Ammon's horn (tissue), 1 donor: ENCODE data around the gene HACE1.
"Not testable (repeated sequence)": the region's sequence is repeated elsewhere in the genome, so short reads cannot be mapped to it uniquely, and the experiment has no call there.

Experiments
- DNase-seq: peaks from one replicate; pipeline ENCODE4 v3.0.0-alpha.2; 2016; ENCODE audit warnings: low spot score

HACE1 gene

GRCh38 chr6:104829183-104829958, 30.3 kb downstream of the HACE1 start:
- DNase-seq: no peak

GRCh38 chr6:104828478-104828877, 31.2 kb downstream of the HACE1 start:
- DNase-seq: no peak

- not testable (repeated sequence) for DNase-seq
Observed at GRCh38 chr6:104820820-104821219, 38.9 kb downstream of the HACE1 start.

- DNase-seq: no peak
Observed at GRCh38 chr6:104816125-104816524, 43.6 kb downstream of the HACE1 start.

GRCh38 chr6:104814743-104815142, 45.0 kb downstream of the HACE1 start:
- no peak for DNase-seq

- DNase-seq: no peak
Observed at GRCh38 chr6:104813552-104813951, 46.2 kb downstream of the HACE1 start.

- DNase-seq: no peak
Observed at GRCh38 chr6:104809116-104809515, 50.6 kb downstream of the HACE1 start.

GRCh38 chr6:104805335-104805734, 54.4 kb downstream of the HACE1 start:
- DNase-seq: not testable (repeated sequence)

- DNase-seq: no peak
Observed at GRCh38 chr6:104799134-104799657, 60.5 kb downstream of the HACE1 start.

GRCh38 chr6:104796031-104796785, 63.5 kb downstream of the HACE1 start:
- no peak for DNase-seq

GRCh38 chr6:104795363-104795762, 64.4 kb downstream of the HACE1 start:
- DNase-seq: no peak

- peak; percentile 14 for DNase-seq
Observed at GRCh38 chr6:104789770-104790190, 69.9 kb downstream of the HACE1 start.

GRCh38 chr6:104788400-104788799, 71.3 kb downstream of the HACE1 start:
- DNase-seq: no peak

GRCh38 chr6:104787305-104787704, 72.4 kb downstream of the HACE1 start:
- no peak for DNase-seq

- DNase-seq: no peak
Observed at GRCh38 chr6:104784884-104785283, 74.8 kb downstream of the HACE1 start.

- DNase-seq: no peak
Observed at GRCh38 chr6:104771258-104771832, 88.4 kb downstream of the HACE1 start.

- DNase-seq: no peak
Observed at GRCh38 chr6:104768906-104769305, 90.8 kb downstream of the HACE1 start.

GRCh38 chr6:104766595-104766994, 93.1 kb downstream of the HACE1 start:
- DNase-seq: no peak

- DNase-seq: no peak
Observed at GRCh38 chr6:104754788-104755409, 104.8 kb downstream of the HACE1 start.

GRCh38 chr6:104753251-104753650, 106.5 kb downstream of the HACE1 start:
- DNase-seq: no peak

- no peak for DNase-seq
Observed at GRCh38 chr6:104750449-104750848, 109.3 kb downstream of the HACE1 start.

- not testable (repeated sequence) for DNase-seq
Observed at GRCh38 chr6:104739124-104739523, 120.6 kb downstream of the HACE1 start.
